Muscle of leg (tissue), 11 donors: ENCODE results near the gene MN1. TPM values are rescaled to one million over a fixed set of nuclear protein-coding genes. Genes with fewer than 3 reads are reported as not detected.

Source experiments
- DNase-seq: peaks from one replicate; pipeline ENCODE4 v3.0.0; 2013
- H3K27ac ChIP-seq: one replicate; pipeline ENCODE4 v1.5.1; 2013; ENCODE audit warnings: mild to moderate bottlenecking, low read length, control low read depth
- H3K27me3 ChIP-seq: one replicate; pipeline ENCODE4 v1.6.1; 2013; ENCODE audit warnings: low read length; ENCODE audit not compliant: control insufficient read depth, insufficient read depth
- H3K36me3 ChIP-seq: one replicate; pipeline ENCODE4 v1.6.1; 2013; ENCODE audit warnings: low read length; ENCODE audit not compliant: control insufficient read depth, insufficient read depth
- H3K4me1 ChIP-seq: one replicate; pipeline ENCODE4 v1.6.1; 2013; ENCODE audit warnings: low read length; ENCODE audit not compliant: control insufficient read depth, insufficient read depth
- H3K4me3 ChIP-seq: one replicate; pipeline ENCODE4 v1.5.1; 2013; ENCODE audit warnings: low read length, control low read depth
- H3K9me3 ChIP-seq: replicated peaks from 2 replicates; pipeline ENCODE4 v1.6.1; 2013; ENCODE audit warnings: low read depth, low read length; ENCODE audit not compliant: control insufficient read depth
- WGBS: methylation state at CpG from one replicate; pipeline ENCODE4 v1.1.5; 2013; ENCODE audit warnings: missing lambda C conversion rate; ENCODE audit not compliant: insufficient coverage; 5-methylcytosine and 5-hydroxymethylcytosine counted together
- polyA plus RNA-seq, 8 donors: library from polyadenylated mRNA; unstranded; fragments of 120-200 nt; gene quantifications; one replicate each; pipeline versions ENCODE4 v1.2.1 to v1.2.3, GENCODE V29; 2013; ENCODE audit warnings: inconsistent platforms in 1 of 8, low replicate concordance in 1 of 8; ENCODE audit not compliant: insufficient read length in 8 of 8, insufficient read depth in 1 of 8
- total RNA-seq: library from RNA; stranded (reverse); fragments of 120-200 nt; gene quantifications from one replicate; pipeline ENCODE4 v1.2.4, GENCODE V29; 2013

MN1 gene
- total and polyA plus RNA-seq, 9 donors = 6.7 to 19.3 (median 13.6) TPM

- H3K4me3 ChIP-seq = no peak overlapping the region
Measured at GRCh38 chr22:27785831-27786230, 15.7 kb downstream of the MN1 start.

GRCh38 chr22:27784120-27784475, 17.5 kb downstream of the MN1 start:
- H3K9me3 ChIP-seq = peaks cover 3% of the 10 kb centered on the region
- no peak overlapping the region for H3K4me3 ChIP-seq
- H3K27me3 ChIP-seq = peaks cover 4% of the 10 kb centered on the region
- H3K4me1 ChIP-seq = peaks cover 18% of the 10 kb centered on the region
- no peak for DNase-seq
- peak overlapping the region; percentile 77 for H3K27ac ChIP-seq
- 37% methylated on average over 2 of the region's 6 CpGs for WGBS
- no peaks in the 10 kb centered on the region for H3K36me3 ChIP-seq

More at GRCh38 chr22:27785831-27786230, 15.7 kb downstream of the MN1 start:
- Histone ChIP-seq H3K27me3 (peaks cover 9% of the 10 kb centered on the region), H3K9me3 (no peaks in the 10 kb centered on the region), H3K36me3 (no peaks in the 10 kb centered on the region), H3K27ac (peak overlapping the region; percentile 77), H3K4me1 (peaks cover 13% of the 10 kb centered on the region)
- 65% methylated on average over 10 of the region's 12 CpGs for WGBS
- no peak for DNase-seq

- peak overlapping the region; percentile 77 for H3K27ac ChIP-seq
- DNase-seq = no peak
- peaks cover 3% of the 10 kb centered on the region for H3K9me3 ChIP-seq
- WGBS = 77% methylated on average over 10 of the region's 13 CpGs
- H3K27me3 ChIP-seq = peaks cover 4% of the 10 kb centered on the region
- H3K4me3 ChIP-seq = no peak overlapping the region
- H3K36me3 ChIP-seq = no peaks in the 10 kb centered on the region
- peaks cover 18% of the 10 kb centered on the region for H3K4me1 ChIP-seq
Measured at GRCh38 chr22:27783436-27784119, 18.0 kb downstream of the MN1 start.

GRCh38 chr22:27782088-27782487, 19.5 kb downstream of the MN1 start:
- no peaks in the 10 kb centered on the region for H3K36me3 ChIP-seq
- no peak overlapping the region for H3K27ac ChIP-seq
- H3K4me1 ChIP-seq = peaks cover 22% of the 10 kb centered on the region
- DNase-seq = no peak
- H3K27me3 ChIP-seq = peaks cover 2% of the 10 kb centered on the region
- no peak overlapping the region for H3K4me3 ChIP-seq
- peaks cover 3% of the 10 kb centered on the region for H3K9me3 ChIP-seq
- 90% methylated on average over 13 of the region's 13 CpGs for WGBS

GRCh38 chr22:27780161-27780575, 21.4 kb downstream of the MN1 start:
- Histone ChIP-seq H3K4me3 (no peak overlapping the region), H3K27me3 (peaks cover 2% of the 10 kb centered on the region), H3K27ac (peak overlapping the region; percentile 10), H3K36me3 (peaks cover 2% of the 10 kb centered on the region), H3K4me1 (peaks cover 35% of the 10 kb centered on the region), H3K9me3 (peaks cover 3% of the 10 kb centered on the region)
- 49% methylated on average over 7 of the region's 9 CpGs for WGBS
- DNase-seq = no peak

- Histone ChIP-seq H3K27me3 (peaks cover 2% of the 10 kb centered on the region), H3K4me1 (peaks cover 36% of the 10 kb centered on the region), H3K4me3 (no peak overlapping the region), H3K36me3 (peaks cover 5% of the 10 kb centered on the region), H3K27ac (no peak overlapping the region), H3K9me3 (peaks cover 3% of the 10 kb centered on the region)
- DNase-seq = no peak
- WGBS = 50% methylated on average over 3 of the region's 3 CpGs
Measured at GRCh38 chr22:27779643-27780042, 21.9 kb downstream of the MN1 start.

- no peak for DNase-seq
- Histone ChIP-seq H3K4me1 (peaks cover 30% of the 10 kb centered on the region), H3K27me3 (no peaks in the 10 kb centered on the region), H3K9me3 (peaks cover 3% of the 10 kb centered on the region), H3K4me3 (no peak overlapping the region), H3K36me3 (peaks cover 5% of the 10 kb centered on the region), H3K27ac (no peak overlapping the region)
- WGBS = 44% methylated on average over 19 of the region's 24 CpGs
Measured at GRCh38 chr22:27778294-27779090, 23.1 kb downstream of the MN1 start.

GRCh38 chr22:27777128-27777527, 24.4 kb downstream of the MN1 start:
- no peak overlapping the region for H3K4me3 ChIP-seq
- DNase-seq = no peak
- peaks cover 5% of the 10 kb centered on the region for H3K36me3 ChIP-seq
- H3K27ac ChIP-seq = no peak overlapping the region
- WGBS = 100% methylated on average over 2 of the region's 9 CpGs
- H3K4me1 ChIP-seq = peaks cover 40% of the 10 kb centered on the region
- no peaks in the 10 kb centered on the region for H3K27me3 ChIP-seq
- H3K9me3 ChIP-seq = peaks cover 3% of the 10 kb centered on the region

GRCh38 chr22:27776650-27776958, 25.0 kb downstream of the MN1 start:
- Histone ChIP-seq H3K9me3 (peaks cover 3% of the 10 kb centered on the region), H3K27ac (no peak overlapping the region), H3K4me3 (no peak overlapping the region), H3K4me1 (peaks cover 40% of the 10 kb centered on the region), H3K36me3 (peaks cover 5% of the 10 kb centered on the region), H3K27me3 (no peaks in the 10 kb centered on the region)
- 8% methylated on average over 2 of the region's 8 CpGs for WGBS
- no peak for DNase-seq

- Histone ChIP-seq H3K4me1 (peaks cover 40% of the 10 kb centered on the region), H3K27ac (no peak overlapping the region), H3K36me3 (peaks cover 5% of the 10 kb centered on the region), H3K27me3 (no peaks in the 10 kb centered on the region), H3K4me3 (no peak overlapping the region), H3K9me3 (peaks cover 3% of the 10 kb centered on the region)
- no peak for DNase-seq
- WGBS = 30% methylated on average over 2 of the region's 17 CpGs
Measured at GRCh38 chr22:27775758-27776649, 25.6 kb downstream of the MN1 start.
